HepG2 (cell line): Measurements from ENCODE around the gene VAMP8. TPM values are rescaled to one million over a fixed set of nuclear protein-coding genes. Genes with fewer than 3 reads are reported as not detected.

ENCODE experiments used
- ATF5 ChIP-seq: sonication (generic); formaldehyde crosslinking; IDR thresholded peaks from 2 replicates; pipeline ENCODE4 v1.4.0; 2020; ENCODE audit warnings: mild to moderate bottlenecking, low read depth, missing genetic modification reagents
- CBFB ChIP-seq: sonication (generic); formaldehyde crosslinking; IDR thresholded peaks from 2 replicates; pipeline ENCODE4 v1.4.0; 2020; ENCODE audit warnings: missing genetic modification reagents
- FOXA1 ChIP-seq, 2 experiments: fragments of 450-650 bp in 1 of 2; sonication (generic) in 1 of 2; formaldehyde crosslinking in 1 of 2; IDR thresholded peaks; 2 replicates each; pipeline versions ENCODE4 v1.4.0 to v1.6.1; 2016 to 2020; ENCODE audit warnings: missing genetic modification reagents in 1 of 2
- GATAD1 ChIP-seq: IDR thresholded peaks from 2 replicates; pipeline ENCODE4 v1.6.1; 2016; ENCODE audit warnings: missing genetic modification reagents, missing compliant biosample characterization
- HHEX ChIP-seq: IDR thresholded peaks from 2 replicates; pipeline ENCODE4 v1.6.1; 2016; ENCODE audit warnings: control low read depth
- HNF4G ChIP-seq, 2 experiments: sonication (generic) in 1 of 2; formaldehyde crosslinking in 1 of 2; IDR thresholded peaks; 2 replicates each; pipeline versions ENCODE4 v1.4.0 to v1.6.1; 2011 to 2020; ENCODE audit warnings: borderline replicate concordance in 2 of 2, low read depth in 2 of 2, mild to moderate bottlenecking in 2 of 2, low read length in 1 of 2, missing genetic modification reagents in 1 of 2, moderate library complexity in 1 of 2
- KDM1A ChIP-seq: IDR thresholded peaks from 2 replicates; pipeline ENCODE4 v1.6.1; 2016; ENCODE audit warnings: missing compliant biosample characterization
- MEIS1 ChIP-seq: sonication (generic); formaldehyde crosslinking; IDR thresholded peaks from 2 replicates; pipeline ENCODE4 v1.9.0; 2021; ENCODE audit warnings: mild to moderate bottlenecking, missing genetic modification reagents, moderate library complexity, borderline replicate concordance
- NFATC3 ChIP-seq: sonication (generic); formaldehyde crosslinking; IDR thresholded peaks from 2 replicates; pipeline ENCODE4 v1.5.1; 2020; ENCODE audit warnings: mild to moderate bottlenecking, missing genetic modification reagents
- PTBP1 ChIP-seq: fragments of 200-400 bp; formaldehyde crosslinking; IDR thresholded peaks from 2 replicates; pipeline ENCODE4 v1.6.1; 2018; ENCODE audit warnings: low read length, low read depth; ENCODE audit not compliant: poor library complexity, severe bottlenecking
- SMAD1 ChIP-seq: sonication (generic); formaldehyde crosslinking; IDR thresholded peaks from 2 replicates; pipeline ENCODE4 v1.4.0; 2020; ENCODE audit warnings: missing genetic modification reagents, low read depth, mild to moderate bottlenecking, borderline replicate concordance
- TBX2 ChIP-seq: sonication (generic); formaldehyde crosslinking; IDR thresholded peaks from 2 replicates; pipeline ENCODE4 v1.5.0; 2020; ENCODE audit warnings: missing genetic modification reagents, mild to moderate bottlenecking, borderline replicate concordance
- ZNF18 ChIP-seq: sonication (generic); formaldehyde crosslinking; IDR thresholded peaks from 2 replicates; pipeline ENCODE4 v1.8.0; 2022; ENCODE audit warnings: mild to moderate bottlenecking, missing genetic modification reagents; ENCODE audit not compliant: insufficient replicate concordance
- ZNF180 ChIP-seq: sonication (generic); formaldehyde crosslinking; IDR thresholded peaks from 2 replicates; pipeline ENCODE4 v1.4.0; 2020; ENCODE audit warnings: low read depth, missing genetic modification reagents, borderline replicate concordance
- ZNF296 ChIP-seq: sonication (generic); formaldehyde crosslinking; conservative IDR thresholded peaks from 2 replicates; pipeline ENCODE4 v1.5.0; 2020; ENCODE audit warnings: mild to moderate bottlenecking, missing genetic modification reagents
- ZNF331 ChIP-seq: sonication (generic); formaldehyde crosslinking; IDR thresholded peaks from 2 replicates; pipeline ENCODE4 v1.4.0; 2020; ENCODE audit warnings: missing genetic modification reagents
- ZNF343 ChIP-seq: sonication (generic); formaldehyde crosslinking; IDR thresholded peaks from 2 replicates; pipeline ENCODE4 v1.4.0; 2020; ENCODE audit warnings: mild to moderate bottlenecking, missing genetic modification reagents
- ZNF441 ChIP-seq: sonication (generic); formaldehyde crosslinking; IDR thresholded peaks from 2 replicates; pipeline ENCODE4 v1.7.0; 2021; ENCODE audit warnings: missing genetic modification reagents, borderline replicate concordance
- ZNF503 ChIP-seq: sonication (generic); formaldehyde crosslinking; IDR thresholded peaks from 2 replicates; pipeline ENCODE4 v1.4.0; 2020; ENCODE audit warnings: missing genetic modification reagents
- ZNF546 ChIP-seq: sonication (generic); formaldehyde crosslinking; conservative IDR thresholded peaks from 2 replicates; pipeline ENCODE4 v1.8.1; 2023; ENCODE audit warnings: mild to moderate bottlenecking, missing genetic modification reagents
- ZNF558 ChIP-seq: sonication (generic); formaldehyde crosslinking; IDR thresholded peaks from 2 replicates; pipeline ENCODE4 v1.9.0; 2022; ENCODE audit warnings: mild to moderate bottlenecking, missing genetic modification reagents, borderline replicate concordance
- ZSCAN9 ChIP-seq: IDR thresholded peaks from 2 replicates; pipeline ENCODE4 v1.6.1; 2016; ENCODE audit warnings: borderline replicate concordance
- polyA plus RNA-seq, 8 experiments: library from polyadenylated mRNA; depleted of rRNA in 3 of 8; stranded (reverse) in 7 of 8; unstranded in 1 of 8; fragments of >200 nt; fragmentation: Illumina TruSeq in 4 of 8; extraction: Trizol in 4 of 8; gene quantifications; 2 replicates each; pipeline versions ENCODE4 v1.2.1 to v1.2.3, GENCODE V29; 2011 to 2016; ENCODE audit warnings: low read depth in 4 of 8, missing spikeins in 1 of 8, mixed read lengths in 1 of 8; ENCODE audit not compliant: insufficient read depth in 1 of 8
- total RNA-seq, 5 experiments: library from RNA; depleted of rRNA; stranded (reverse); fragments of >200 nt; fragmentation: Illumina TruSeq; extraction: Trizol; gene quantifications; 2 replicates each; pipeline ENCODE4 v1.2.3, GENCODE V29; 2016; ENCODE audit warnings: low read depth in 1 of 5
- TF ChIP-seq, protein P1 (sequence below): sonication (generic); formaldehyde crosslinking; IDR thresholded peaks from 2 replicates; pipeline ENCODE4 v1.9.0; 2021; ENCODE audit warnings: missing genetic modification reagents, mild to moderate bottlenecking, borderline replicate concordance

Gene VAMP8
- total and polyA plus RNA-seq, 2 of the 13 experiments (the other 11 are each of a cell fraction or from before 2014, with no cell fraction given), result 83.3 to 157 TPM

DNA sequence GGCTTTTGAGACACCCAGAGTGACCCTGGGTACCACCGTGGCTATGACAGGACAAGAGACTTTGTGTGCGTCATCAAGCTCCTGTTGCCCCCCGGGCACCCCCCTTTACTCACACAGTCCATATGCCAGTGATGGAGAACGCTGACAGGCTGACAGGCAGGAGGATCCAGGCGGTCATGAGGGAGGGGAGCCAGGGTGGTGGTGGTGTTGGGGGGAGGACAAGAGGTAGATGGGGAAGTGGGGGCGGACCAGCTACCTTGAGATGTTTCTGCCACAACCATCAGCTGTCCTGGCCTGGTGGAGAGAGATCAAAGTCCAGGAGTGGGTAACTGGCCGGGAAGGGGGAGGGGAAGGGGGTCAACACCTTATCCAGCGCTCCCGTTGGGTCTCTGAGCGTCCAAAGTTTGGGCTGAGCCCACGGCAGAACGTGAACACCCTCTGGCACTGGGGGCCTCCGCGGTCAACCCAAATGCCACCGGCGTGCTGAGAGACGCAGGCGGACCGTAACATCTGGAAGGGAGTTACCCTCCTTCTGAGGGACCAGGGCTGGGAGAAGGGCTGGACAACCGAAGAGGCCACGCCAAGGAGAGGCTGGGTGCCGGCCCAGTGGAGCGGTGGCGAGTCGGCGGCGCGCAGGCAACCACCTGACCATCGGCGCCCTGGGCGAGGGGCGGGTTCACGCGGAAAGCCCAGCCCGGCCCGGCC, 24.5 kb downstream of the VAMP8 start (continued):
- TF ChIP-seq ATF5 (CRISPR knock-in tag) (no peak), PTBP1 (no peak), TBX2 (CRISPR knock-in tag) (0 out of 2 replicates have a peak, but pooled peaks have one; percentile 43), SMAD1 (CRISPR knock-in tag) (no peak), ZNF343 (CRISPR knock-in tag) (0 out of 2 replicates have a peak, but pooled peaks have one; percentile 28), ZNF331 (peak; percentile 20), NFATC3 (CRISPR knock-in tag) (no peak), HNF4G (IDR thresholded peaks at IDR 0.05; ENCODE audit: borderline replicate concordance, low read depth, low read length) (peak; percentile 90), HNF4G (CRISPR knock-in tag; IDR thresholded peaks at IDR 0.05; ENCODE audit: borderline replicate concordance, low read depth) (no peak; the same call in 1 of the 2 replicates), ZNF180 (CRISPR knock-in tag) (0 out of 2 replicates have a peak, but pooled peaks have one; percentile 29), KDM1A (CRISPR knock-in tag) (no peak), ZNF18 (CRISPR knock-in tag) (no peak), ZNF558 (CRISPR knock-in tag) (peak; percentile 89), ZSCAN9 (CRISPR knock-in tag) (0 out of 2 replicates have a peak, but pooled peaks have one; percentile 21), ZNF441 (peak; percentile 45; the same call in 1 of the 2 replicates), FOXA1 (IDR thresholded peaks at IDR 0.05) (no peak), FOXA1 (CRISPR knock-in tag; IDR thresholded peaks at IDR 0.05) (no peak), GATAD1 (CRISPR knock-in tag) (no peak; the same call in 1 of the 2 replicates), HHEX (CRISPR knock-in tag) (no peak), ZNF546 (CRISPR knock-in tag) (no peak), ZNF503 (CRISPR knock-in tag) (no peak), ZNF296 (CRISPR knock-in tag) (0 out of 2 replicates have a peak, but pooled peaks have one; percentile 39), MEIS1 (no peak), CBFB (CRISPR knock-in tag) (0 out of 2 replicates have a peak, but pooled peaks have one; percentile 39)
- TF ChIP-seq, protein P1, sequence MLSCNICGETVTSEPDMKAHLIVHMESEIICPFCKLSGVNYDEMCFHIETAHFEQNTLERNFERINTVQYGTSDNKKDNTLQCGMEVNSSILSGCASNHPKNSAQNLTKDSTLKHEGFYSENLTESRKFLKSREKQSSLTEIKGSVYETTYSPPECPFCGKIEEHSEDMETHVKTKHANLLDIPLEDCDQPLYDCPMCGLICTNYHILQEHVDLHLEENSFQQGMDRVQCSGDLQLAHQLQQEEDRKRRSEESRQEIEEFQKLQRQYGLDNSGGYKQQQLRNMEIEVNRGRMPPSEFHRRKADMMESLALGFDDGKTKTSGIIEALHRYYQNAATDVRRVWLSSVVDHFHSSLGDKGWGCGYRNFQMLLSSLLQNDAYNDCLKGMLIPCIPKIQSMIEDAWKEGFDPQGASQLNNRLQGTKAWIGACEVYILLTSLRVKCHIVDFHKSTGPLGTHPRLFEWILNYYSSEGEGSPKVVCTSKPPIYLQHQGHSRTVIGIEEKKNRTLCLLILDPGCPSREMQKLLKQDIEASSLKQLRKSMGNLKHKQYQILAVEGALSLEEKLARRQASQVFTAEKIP (CRISPR knock-in tag), result no peak
